ENCODE data around the gene XKR7. TPM values are rescaled to one million over a fixed set of nuclear protein-coding genes. Genes with fewer than 3 reads are reported as not detected.

Gene XKR7
- polyA plus RNA-seq, 1 donor (not counting 4 experiments of a cell fraction or from before 2014, with no cell fraction given), result not detected

DNA sequence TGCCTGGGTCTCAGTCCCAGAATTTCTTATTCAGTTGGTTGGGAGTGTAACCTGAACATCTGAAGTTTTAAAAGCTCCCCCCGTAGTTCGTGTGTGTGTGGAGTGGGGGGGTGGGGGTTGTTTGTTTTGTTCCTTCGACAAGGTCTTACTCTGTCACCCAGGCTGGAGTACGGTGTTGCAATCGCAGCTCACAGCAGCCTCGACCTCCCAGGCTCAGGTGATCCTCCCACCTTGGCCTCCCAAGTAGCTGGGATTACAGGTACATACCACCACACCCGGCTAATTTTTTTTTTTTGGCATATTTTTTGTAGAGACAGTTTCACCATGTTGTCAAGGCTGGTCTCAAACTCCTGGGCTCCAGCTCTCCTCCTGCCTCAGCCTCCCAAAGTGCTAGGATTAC lies 45.4 kb downstream of the XKR7 start:
- Histone ChIP-seq H3K9me1 (ENCODE audit: control insufficient read depth, extremely low read depth, insufficient read depth, low read length) (no peaks in the 10 kb centered on the region), H3K36me3 (ENCODE audit: control insufficient read depth in 2 of 2, extremely low read depth in 1 of 2, insufficient read depth in 2 of 2, low read length in 2 of 2) (no peaks in the 10 kb centered on the region), H3K27me3 (ENCODE audit: control insufficient read depth, extremely low read depth, insufficient read depth, low read length) (peaks cover 28% of the 10 kb centered on the region), H3K27ac (ENCODE audit: control insufficient read depth, insufficient read depth, low read length) (no peak overlapping the region), H3K9me3 (ENCODE audit: control insufficient read depth, low read depth, low read length) (no peaks in the 10 kb centered on the region), H2AFZ (ENCODE audit: control insufficient read depth, low read length) (no peak overlapping the region), H3K4me3 (ENCODE audit: control insufficient read depth in 2 of 3, extremely low read depth in 1 of 3, insufficient read depth in 2 of 3, low read depth in 1 of 3, low read length in 3 of 3) (no peak overlapping the region), H3K4me1 (ENCODE audit: control insufficient read depth, extremely low read depth, insufficient read depth, low read length) (peaks cover 2% of the 10 kb centered on the region), H3K79me2 (ENCODE audit: control insufficient read depth, insufficient read depth, low read length) (no peaks in the 10 kb centered on the region), H3K4me2 (ENCODE audit: control insufficient read depth, extremely low read depth, insufficient read depth, low read depth, low read length) (no peak overlapping the region), H3K9ac (ENCODE audit: control insufficient read depth, extremely low read depth, insufficient read depth, low read length) (no peak overlapping the region), H4K20me1 (ENCODE audit: control insufficient read depth, extremely low read depth, insufficient read depth, low read length) (no peaks in the 10 kb centered on the region)
- FAIRE-seq (no peak), DNase-seq (ENCODE audit: low read depth, low spot score) (no peak)
- dilution Hi-C loops (cut with MboI; ENCODE audit: extremely low pct_ligation_motif_present, low sequenced_read_pairs), result no loop called here
- TF ChIP-seq, protein P1, sequence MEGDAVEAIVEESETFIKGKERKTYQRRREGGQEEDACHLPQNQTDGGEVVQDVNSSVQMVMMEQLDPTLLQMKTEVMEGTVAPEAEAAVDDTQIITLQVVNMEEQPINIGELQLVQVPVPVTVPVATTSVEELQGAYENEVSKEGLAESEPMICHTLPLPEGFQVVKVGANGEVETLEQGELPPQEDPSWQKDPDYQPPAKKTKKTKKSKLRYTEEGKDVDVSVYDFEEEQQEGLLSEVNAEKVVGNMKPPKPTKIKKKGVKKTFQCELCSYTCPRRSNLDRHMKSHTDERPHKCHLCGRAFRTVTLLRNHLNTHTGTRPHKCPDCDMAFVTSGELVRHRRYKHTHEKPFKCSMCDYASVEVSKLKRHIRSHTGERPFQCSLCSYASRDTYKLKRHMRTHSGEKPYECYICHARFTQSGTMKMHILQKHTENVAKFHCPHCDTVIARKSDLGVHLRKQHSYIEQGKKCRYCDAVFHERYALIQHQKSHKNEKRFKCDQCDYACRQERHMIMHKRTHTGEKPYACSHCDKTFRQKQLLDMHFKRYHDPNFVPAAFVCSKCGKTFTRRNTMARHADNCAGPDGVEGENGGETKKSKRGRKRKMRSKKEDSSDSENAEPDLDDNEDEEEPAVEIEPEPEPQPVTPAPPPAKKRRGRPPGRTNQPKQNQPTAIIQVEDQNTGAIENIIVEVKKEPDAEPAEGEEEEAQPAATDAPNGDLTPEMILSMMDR (optimal IDR thresholded peaks at IDR 0.05 in 1 of 3, IDR thresholded peaks at IDR 0.05 in 1 of 3, conservative IDR thresholded peaks at IDR 0.05 in 1 of 3; ENCODE audit: extremely low read depth in 1 of 3, insufficient read depth in 2 of 3, low read length in 3 of 3), result no peak
- TF ChIP-seq EZH2 (IDR thresholded peaks at IDR 0.05; ENCODE audit: low read length), result no peak

DNA sequence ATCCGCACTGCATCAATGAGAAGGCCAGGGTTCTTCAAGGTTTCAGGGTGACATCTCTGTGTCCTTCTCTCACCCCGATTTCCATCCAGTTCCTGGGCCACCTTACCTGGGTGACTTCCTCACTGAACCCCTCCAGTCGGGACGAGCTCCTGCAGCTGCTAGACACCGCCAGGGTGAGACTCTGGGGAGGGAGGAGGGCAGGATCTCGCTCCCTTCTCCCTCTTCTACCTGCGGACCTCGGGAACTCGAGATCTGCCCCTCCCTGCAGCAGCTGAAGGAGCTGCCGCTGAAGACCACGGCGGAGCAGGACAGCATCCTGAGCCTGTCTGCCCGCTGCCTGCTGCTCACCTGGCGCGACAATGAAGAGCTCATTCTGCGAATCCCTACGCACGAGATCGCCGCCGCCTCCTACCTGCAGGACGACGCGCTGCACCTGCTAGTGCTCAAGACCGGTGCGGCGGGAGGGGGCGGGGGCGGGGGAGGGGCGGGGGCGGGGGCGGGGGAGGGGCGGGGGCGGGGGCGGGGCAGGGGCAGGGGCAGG lies 49.8 kb downstream of the XKR7 start:
- no peak overlapping the region for H3K4me2 ChIP-seq (ENCODE audit: control insufficient read depth, extremely low read depth, insufficient read depth, low read depth, low read length)
- TF ChIP-seq, protein P1 (optimal IDR thresholded peaks at IDR 0.05 in 1 of 3, IDR thresholded peaks at IDR 0.05 in 1 of 3, conservative IDR thresholded peaks at IDR 0.05 in 1 of 3; ENCODE audit: extremely low read depth in 1 of 3, insufficient read depth in 2 of 3, low read length in 3 of 3), result peak; percentile 18 to 64 (median 61)
- peak; percentile 72 for TF ChIP-seq EZH2 (IDR thresholded peaks at IDR 0.05; ENCODE audit: low read length)
- FAIRE-seq (no peak), DNase-seq (ENCODE audit: low read depth, low spot score) (no peak)
- no peaks in the 10 kb centered on the region for H3K36me3 ChIP-seq (ENCODE audit: control insufficient read depth in 2 of 2, extremely low read depth in 1 of 2, insufficient read depth in 2 of 2, low read length in 2 of 2)
- H3K4me3 ChIP-seq (ENCODE audit: control insufficient read depth in 2 of 3, extremely low read depth in 1 of 3, insufficient read depth in 2 of 3, low read depth in 1 of 3, low read length in 3 of 3), result no peak overlapping the region
- H3K9me1 ChIP-seq (ENCODE audit: control insufficient read depth, extremely low read depth, insufficient read depth, low read length), result no peaks in the 10 kb centered on the region
- no peak overlapping the region for H3K27ac ChIP-seq (ENCODE audit: control insufficient read depth, insufficient read depth, low read length)
- no peaks in the 10 kb centered on the region for H3K79me2 ChIP-seq (ENCODE audit: control insufficient read depth, insufficient read depth, low read length)
- dilution Hi-C loops (cut with MboI; ENCODE audit: extremely low pct_ligation_motif_present, low sequenced_read_pairs), result no loop called here
- H3K9ac ChIP-seq (ENCODE audit: control insufficient read depth, extremely low read depth, insufficient read depth, low read length), result no peak overlapping the region
- no peak overlapping the region for H2AFZ ChIP-seq (ENCODE audit: control insufficient read depth, low read length)
- H4K20me1 ChIP-seq (ENCODE audit: control insufficient read depth, extremely low read depth, insufficient read depth, low read length), result no peaks in the 10 kb centered on the region
- peaks cover 61% of the 10 kb centered on the region for H3K27me3 ChIP-seq (ENCODE audit: control insufficient read depth, extremely low read depth, insufficient read depth, low read length)
- H3K4me1 ChIP-seq (ENCODE audit: control insufficient read depth, extremely low read depth, insufficient read depth, low read length), result peaks cover 5% of the 10 kb centered on the region
- no peaks in the 10 kb centered on the region for H3K9me3 ChIP-seq (ENCODE audit: control insufficient read depth, low read depth, low read length)

Measured in keratinocyte (primary cell).